CD4-positive, alpha-beta T cell treated with Interleukin-6 at 100 ng/mL for 8 hours (primary cell): ENCODE results near the gene GABRA4.

Experiments
- DNase-seq: peaks from one replicate; pipeline ENCODE4 v3.0.0-alpha.2; 2020; ENCODE audit warnings: mixed read lengths, low spot score

The GABRA4 gene

GRCh38 chr4:46993075-46994006 is at the start of gene GABRA4:
Gene GABRA4 (minus strand): TSS chr4:46993581. CDS start chr4:46993424, 157 bp downstream.
- no peak for DNase-seq

- no peak for DNase-seq
Observed at GRCh38 chr4:47040828-47041227, 47.4 kb upstream of the GABRA4 start.

GRCh38 chr4:47038263-47038662 is 44.9 kb upstream of the GABRA4 start:
- DNase-seq, result no peak

GRCh38 chr4:47032405-47033106 is 39.2 kb upstream of the GABRA4 start:
- no peak for DNase-seq

- DNase-seq, result no peak
Observed at GRCh38 chr4:47031751-47032404, 38.5 kb upstream of the GABRA4 start.

- DNase-seq, result no peak
Observed at GRCh38 chr4:47031011-47031678, 37.8 kb upstream of the GABRA4 start, which contains the start of gene GABRB1. Gene GABRB1 (plus strand): TSS chr4:47031567.

- no peak for DNase-seq
Observed at GRCh38 chr4:47017494-47017893, 24.1 kb upstream of the GABRA4 start.

- no peak for DNase-seq
Observed at GRCh38 chr4:47017081-47017480, 23.7 kb upstream of the GABRA4 start.

GRCh38 chr4:47013373-47013772 is 20.0 kb upstream of the GABRA4 start:
- DNase-seq, result no peak

GRCh38 chr4:47012676-47013075 is 19.3 kb upstream of the GABRA4 start:
- no peak for DNase-seq

- peak; percentile 4 for DNase-seq
Observed at GRCh38 chr4:47010912-47011446, 17.6 kb upstream of the GABRA4 start.

- DNase-seq, result no peak
Observed at GRCh38 chr4:47010347-47010911, 17.0 kb upstream of the GABRA4 start.

GRCh38 chr4:47002580-47002979 is 9.2 kb upstream of the GABRA4 start:
- DNase-seq, result no peak

- no peak for DNase-seq
Observed at GRCh38 chr4:47000406-47000805, 7.0 kb upstream of the GABRA4 start.

GRCh38 chr4:46999566-46999965 is 6.2 kb upstream of the GABRA4 start:
- DNase-seq, result no peak

GRCh38 chr4:46994007-46994405 is 625 bp upstream of the GABRA4 start:
- no peak for DNase-seq

- no peak for DNase-seq
Observed at GRCh38 chr4:46992338-46992737, 1.0 kb downstream of the GABRA4 start.

- no peak for DNase-seq
Observed at GRCh38 chr4:46986922-46987638, 6.3 kb downstream of the GABRA4 start.

- DNase-seq, result no peak
Observed at GRCh38 chr4:46984781-46985180, 8.6 kb downstream of the GABRA4 start.

GRCh38 chr4:46980851-46981250 is 12.5 kb downstream of the GABRA4 start:
- DNase-seq, result no peak

- DNase-seq, result no peak
Observed at GRCh38 chr4:46979726-46980125, 13.7 kb downstream of the GABRA4 start.
